ENCODE results near the gene LACTB.

Gene LACTB

GRCh38 chr15:63187589-63188226 is 66.0 kb downstream of the LACTB start:
- no peak for TF ChIP-seq CTCF (IDR thresholded peaks at IDR 0.05; ENCODE audit: low read depth, low read length, missing control alignments)
- no peak overlapping the region for H3K4me3 ChIP-seq (ENCODE audit: low read depth, low read length)
- no peak for DNase-seq (ENCODE audit: low read depth)

- DNase-seq (ENCODE audit: low read depth), result no peak
- peak overlapping the region; percentile 96 for H3K4me3 ChIP-seq (ENCODE audit: low read depth, low read length)
- no peak for TF ChIP-seq CTCF (IDR thresholded peaks at IDR 0.05; ENCODE audit: low read depth, low read length, missing control alignments)
Measured at GRCh38 chr15:63188247-63188925, 66.7 kb downstream of the LACTB start.

GRCh38 chr15:63188926-63189871 is 67.5 kb downstream of the LACTB start, which contains the start of gene RAB8B:
TSS of gene RAB8B (plus strand) at chr15:63189606. CDS start at chr15:63189625, 19 bp downstream.
- no peak for TF ChIP-seq CTCF (IDR thresholded peaks at IDR 0.05; ENCODE audit: low read depth, low read length, missing control alignments)
- DNase-seq (ENCODE audit: low read depth), result peak; percentile 68
- H3K4me3 ChIP-seq (ENCODE audit: low read depth, low read length), result peak within 1 kb of the TSS; percentile 96

- DNase-seq (ENCODE audit: low read depth), result no peak
- peak overlapping the region; percentile 96 for H3K4me3 ChIP-seq (ENCODE audit: low read depth, low read length)
- no peak for TF ChIP-seq CTCF (IDR thresholded peaks at IDR 0.05; ENCODE audit: low read depth, low read length, missing control alignments)
Measured at GRCh38 chr15:63189941-63190768, 68.5 kb downstream of the LACTB start.

- peak overlapping the region; percentile 96 for H3K4me3 ChIP-seq (ENCODE audit: low read depth, low read length)
- DNase-seq (ENCODE audit: low read depth), result no peak
- no peak for TF ChIP-seq CTCF (IDR thresholded peaks at IDR 0.05; ENCODE audit: low read depth, low read length, missing control alignments)
Measured at GRCh38 chr15:63190769-63191649, 69.3 kb downstream of the LACTB start.

Measured in GM12864 (cell line).